IPS-NIHi7 (cell line): ENCODE measurements around the gene CFAP92.
A peak's percentile ranks its signal among the peaks of the same experiment; 100 is the strongest.

Source experiments
- DNase-seq: peaks from one replicate; pipeline ENCODE4 v3.0.0; 2012; ENCODE audit warnings: mixed read lengths; ENCODE audit errors: extremely low spot score

The CFAP92 gene

DNA sequence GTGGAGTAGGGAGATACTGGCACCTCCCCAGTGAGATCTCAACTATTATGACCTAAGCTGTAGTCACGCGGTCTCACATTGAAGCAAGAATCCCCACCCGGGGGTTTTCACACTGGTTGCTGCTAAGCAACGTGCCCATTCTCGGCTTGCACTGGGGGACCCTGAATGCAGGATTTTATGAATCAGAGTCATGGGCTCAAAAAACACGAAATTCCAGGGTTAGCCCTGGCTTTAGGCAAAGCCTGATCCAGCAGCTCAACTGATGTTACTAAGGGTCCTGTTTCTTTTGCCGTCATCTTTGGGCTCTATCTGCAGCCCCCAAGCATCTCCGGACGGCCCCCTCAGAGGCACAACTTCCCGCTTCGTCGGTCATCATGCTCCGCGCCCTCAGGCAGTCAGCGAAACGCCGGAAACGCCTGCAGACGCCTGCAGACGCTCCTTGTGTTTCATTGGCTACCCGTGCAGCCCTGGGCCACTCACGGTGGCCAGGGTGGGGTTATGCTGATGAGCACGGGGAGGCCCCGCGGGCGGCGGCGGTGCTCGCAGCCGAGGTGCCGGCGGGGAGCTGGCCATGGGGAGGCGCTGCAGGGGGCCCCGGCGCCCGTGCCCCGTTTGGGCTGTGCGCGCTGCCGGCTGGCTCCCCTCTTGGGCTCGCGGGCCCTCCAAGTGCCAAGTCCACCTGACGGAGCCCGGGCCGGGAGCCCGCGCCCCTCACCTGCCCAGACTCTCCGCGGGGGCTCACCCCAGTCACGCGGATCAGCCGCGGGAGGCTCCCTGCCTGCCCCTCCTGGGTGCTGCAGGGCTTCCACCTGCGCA, 33.1 kb upstream of the CFAP92 start:
- DNase-seq: peak; percentile 98

DNA sequence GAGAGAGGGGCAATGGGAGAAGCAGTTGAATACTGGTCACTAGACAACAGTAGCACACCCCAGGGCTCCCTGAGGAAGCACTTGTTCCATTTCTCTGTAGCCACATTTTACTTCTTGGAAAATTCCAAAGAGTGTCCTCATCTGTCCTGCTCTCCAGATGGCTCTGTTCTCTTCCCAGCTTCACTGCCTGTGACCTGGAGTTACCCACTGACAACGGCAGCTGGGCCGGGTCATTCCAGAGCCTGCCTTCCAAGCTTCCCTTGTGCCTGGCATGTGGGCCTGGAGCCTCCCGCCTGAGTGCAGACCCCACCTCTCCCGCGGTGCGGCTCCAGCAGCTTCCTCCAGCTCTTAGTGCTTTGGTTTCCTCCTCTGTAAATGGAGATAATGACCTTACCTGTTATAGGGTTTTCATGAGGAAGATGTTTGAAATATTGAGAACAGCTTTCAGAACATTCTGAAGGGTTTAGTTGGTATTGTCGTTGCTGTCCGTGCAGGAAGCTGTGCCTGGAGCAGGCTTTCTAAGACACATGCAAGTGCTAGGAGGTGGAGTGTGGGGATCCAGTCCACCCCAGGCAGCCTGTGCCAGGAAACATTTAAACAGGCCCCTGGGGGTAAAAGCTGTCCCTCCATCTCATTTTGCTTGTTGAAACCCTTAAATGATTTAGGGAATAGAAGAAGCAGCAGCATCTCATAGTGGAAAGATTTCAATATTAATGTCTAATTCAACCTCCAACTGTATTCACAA, 32.0 kb upstream of the CFAP92 start:
- DNase-seq: no peak

DNA sequence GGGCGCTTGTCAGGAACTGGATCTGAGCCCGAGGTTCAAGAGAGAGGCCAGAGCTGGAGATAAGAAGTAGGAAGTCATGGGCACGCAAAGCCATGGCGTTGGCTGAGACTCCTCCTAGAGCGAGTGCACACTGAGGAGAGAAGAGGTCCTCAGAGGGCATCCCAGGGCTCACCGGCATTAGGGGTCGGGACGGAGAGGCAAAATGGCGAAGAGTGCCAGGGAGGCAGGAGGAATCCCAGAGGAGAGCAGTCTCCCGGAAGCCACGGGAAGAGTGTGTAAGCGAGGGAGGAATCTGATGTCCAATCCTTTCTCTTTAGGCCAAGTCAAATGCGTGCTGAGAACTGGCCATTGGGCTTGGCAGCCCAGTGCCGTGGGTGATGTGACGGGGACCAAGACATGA, 31.2 kb upstream of the CFAP92 start:
- DNase-seq: no peak

DNA sequence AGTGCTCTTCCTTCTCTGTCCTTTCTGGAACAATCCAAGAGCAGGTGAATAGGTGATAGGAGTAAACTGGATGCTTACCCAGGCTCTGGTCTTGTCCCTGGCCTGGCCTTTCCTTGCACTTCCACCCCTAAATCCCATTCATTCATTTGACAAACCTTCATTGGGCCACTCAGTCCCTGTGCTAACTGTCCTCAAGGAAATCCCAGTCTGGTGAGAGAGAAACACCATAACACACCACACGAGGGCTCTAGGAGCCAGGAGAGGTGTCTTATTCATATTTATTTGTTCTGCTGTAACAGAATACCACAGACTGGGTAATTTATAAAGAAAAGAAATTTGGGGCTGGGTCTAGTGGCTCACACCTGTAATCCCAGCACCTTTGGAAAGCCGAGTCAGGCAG, 30.0 kb upstream of the CFAP92 start:
- DNase-seq: no peak

- DNase-seq: no peak
These were observed 29.1 kb upstream of the CFAP92 start for GRCh38 chr3:129023008-129023358.

DNA sequence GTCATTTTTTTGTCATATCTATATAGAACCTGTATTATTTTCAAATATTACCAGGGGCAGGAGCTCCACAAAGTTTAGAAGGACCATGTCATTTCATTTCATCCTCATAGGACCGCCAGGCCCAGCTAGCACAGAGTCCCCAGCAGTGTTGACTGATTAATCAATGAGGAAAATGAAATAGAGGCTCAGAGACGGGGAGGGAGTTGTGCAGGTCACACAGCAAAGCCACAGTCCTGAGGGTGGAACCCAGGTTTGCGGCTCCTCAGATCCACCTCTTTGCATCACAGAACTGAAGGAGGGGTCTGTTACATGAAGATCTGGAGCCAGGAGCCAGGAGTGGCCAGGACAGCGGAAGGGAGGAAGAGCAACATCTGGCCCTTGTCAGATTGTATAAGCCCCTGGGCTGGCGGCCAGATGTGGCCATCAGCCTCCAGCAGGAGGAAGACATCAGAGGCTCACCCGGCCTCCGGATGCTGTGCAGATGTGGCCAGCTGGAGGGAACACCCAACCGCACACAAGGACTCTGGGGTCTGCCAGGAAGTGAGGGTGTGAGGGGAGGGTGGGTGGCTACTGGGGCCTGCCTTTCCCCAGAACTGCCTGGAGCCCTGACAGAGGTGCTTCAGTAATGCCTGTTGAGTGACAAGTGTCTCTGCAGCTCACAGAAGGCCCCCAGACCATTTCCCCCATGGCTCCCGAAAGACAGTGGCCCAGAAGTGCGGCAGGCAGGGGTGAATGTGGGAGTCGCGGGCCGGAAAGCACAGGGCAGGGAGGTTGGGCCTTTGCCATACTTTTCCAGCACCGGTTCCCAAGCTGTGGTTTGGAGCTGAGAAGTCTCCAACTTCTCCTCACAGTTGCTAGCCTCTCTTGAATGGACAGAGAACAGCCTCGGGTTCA, 28.5 kb upstream of the CFAP92 start:
- DNase-seq: no peak

DNA sequence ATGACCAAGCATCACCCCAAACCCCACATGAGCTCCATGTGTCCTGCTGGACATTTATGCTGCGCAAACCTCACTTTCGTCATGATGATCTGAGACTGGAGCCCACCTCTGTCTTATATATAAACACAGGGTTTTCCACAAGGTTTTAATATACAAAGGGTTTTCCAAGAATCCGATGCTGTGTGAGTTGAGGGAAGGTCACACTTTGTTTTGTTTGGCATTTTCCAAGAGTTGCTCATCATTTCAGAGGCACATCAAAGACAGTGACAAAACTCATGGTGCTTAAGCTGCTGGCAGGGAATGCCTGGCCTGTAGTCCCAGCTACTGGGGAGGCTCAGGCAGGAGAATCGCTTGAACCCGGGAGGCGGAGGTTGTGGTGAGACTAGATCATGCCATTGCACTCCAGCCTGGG, 27.3 kb upstream of the CFAP92 start:
- DNase-seq: no peak

DNA sequence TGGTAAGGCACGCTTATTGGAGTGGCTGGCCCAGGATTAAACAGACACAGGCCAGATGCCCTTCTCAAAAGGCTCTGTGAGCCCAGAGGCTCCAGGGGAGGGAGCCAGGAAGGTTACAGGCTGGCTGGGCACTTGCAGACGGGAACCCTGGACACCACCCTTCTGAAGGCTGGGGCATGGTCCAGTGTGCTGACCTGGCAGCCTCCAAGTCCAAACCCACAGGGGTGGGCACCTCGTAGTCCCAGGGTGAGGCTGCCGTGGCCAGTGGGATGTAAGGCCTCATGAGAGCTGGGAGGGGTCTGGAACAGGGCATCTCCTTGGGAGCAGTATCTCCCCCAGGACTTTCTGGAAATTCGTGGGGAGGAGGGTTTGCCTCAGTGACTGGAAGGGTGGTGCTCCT, 26.8 kb upstream of the CFAP92 start:
- DNase-seq: no peak

DNA sequence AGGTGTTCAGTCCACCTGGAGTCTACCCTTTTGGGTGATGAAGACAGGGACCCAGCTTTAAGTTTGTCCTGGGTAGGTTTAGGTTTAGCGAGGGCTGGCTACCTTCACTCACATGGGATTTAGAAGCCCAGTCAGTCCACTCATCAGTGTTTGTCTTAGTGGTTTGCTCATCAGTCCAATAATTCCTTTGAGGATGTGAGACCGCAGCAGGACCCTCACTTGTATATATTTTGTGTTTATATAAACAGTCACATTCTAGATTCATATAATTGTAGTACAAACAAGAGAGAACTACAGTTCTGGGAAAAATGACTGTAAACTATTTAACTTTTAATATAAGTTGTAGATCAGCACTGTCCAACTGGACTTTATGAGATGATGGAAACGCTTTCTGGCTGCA, 25.4 kb upstream of the CFAP92 start:
- no peak for DNase-seq

DNA sequence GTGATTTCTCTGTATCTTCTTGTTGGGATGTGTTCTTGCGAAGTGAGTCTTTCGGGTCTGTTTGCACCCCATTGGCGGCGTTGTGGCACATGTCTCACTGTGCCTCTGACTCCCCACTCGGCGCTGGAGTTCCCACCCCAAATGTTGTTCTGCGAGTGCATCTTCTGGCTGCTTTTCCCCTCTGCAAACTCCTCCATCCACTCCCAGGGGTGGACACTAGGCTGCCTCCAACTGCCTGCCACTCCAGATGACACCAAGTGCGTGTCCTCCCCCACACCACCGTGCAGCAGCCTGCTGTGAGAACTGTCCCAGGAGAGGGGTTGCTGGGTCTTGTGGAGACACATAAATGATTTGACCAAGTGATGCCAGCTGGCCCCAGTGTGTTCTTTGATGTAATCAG, 24.9 kb upstream of the CFAP92 start:
- DNase-seq: no peak

GRCh38 chr3:129018271-129018670, 24.4 kb upstream of the CFAP92 start:
- DNase-seq: no peak

GRCh38 chr3:129017484-129017899, 23.6 kb upstream of the CFAP92 start:
- DNase-seq: no peak

DNA sequence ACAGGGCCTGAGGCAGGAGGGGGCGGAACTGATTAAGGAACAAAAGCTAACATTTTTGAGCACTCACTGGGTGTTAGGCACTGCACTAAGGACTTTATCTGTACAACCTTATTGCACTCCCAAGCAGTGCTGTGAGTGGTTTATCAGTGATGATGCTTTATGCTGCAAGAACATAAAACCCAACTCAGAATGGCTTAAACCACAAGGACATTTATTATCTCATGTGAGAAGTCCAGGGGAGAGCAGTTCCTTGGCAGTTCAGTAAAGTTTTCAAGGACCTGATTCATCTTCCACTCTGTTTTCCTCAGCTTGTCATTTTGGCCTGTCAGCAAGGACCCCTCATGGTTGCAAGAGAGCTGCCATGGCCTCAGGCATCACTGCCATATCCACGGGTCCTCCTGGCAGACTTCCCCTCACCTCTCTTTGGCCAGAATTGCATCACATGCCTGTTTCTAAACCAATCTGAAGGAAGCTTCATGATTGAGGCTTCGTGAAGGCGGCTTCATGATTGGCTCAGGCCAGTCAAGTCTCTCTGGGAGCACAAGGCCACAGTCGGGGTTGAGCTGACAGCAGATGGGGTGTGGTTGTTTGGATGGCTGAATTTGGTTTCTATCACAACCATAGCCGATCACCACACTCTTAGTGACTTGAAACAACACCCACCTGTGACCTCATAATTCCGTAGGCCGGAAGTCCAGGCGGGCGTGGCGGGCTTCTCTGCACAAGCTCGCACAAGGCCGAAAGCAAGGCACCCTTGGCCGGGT, 23.0 kb upstream of the CFAP92 start:
- no peak for DNase-seq

DNA sequence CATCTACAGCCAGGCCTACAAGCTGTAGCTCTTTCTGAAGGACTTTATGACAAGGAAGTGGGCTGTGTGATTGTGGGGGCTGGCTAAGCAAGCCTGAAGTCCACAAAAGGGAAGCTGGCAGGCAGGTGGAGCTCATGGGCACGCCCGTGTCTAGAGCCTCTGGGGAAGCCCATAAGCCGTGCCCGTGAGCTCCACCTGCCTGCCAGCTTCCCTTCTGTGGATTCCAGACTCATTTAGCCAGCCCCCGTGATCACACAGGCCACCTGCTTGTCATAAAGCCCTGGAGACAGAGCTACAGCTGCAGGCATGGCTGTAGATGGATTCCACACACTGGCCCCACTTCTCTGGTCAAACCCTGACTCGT, 22.5 kb upstream of the CFAP92 start:
- no peak for DNase-seq

DNA sequence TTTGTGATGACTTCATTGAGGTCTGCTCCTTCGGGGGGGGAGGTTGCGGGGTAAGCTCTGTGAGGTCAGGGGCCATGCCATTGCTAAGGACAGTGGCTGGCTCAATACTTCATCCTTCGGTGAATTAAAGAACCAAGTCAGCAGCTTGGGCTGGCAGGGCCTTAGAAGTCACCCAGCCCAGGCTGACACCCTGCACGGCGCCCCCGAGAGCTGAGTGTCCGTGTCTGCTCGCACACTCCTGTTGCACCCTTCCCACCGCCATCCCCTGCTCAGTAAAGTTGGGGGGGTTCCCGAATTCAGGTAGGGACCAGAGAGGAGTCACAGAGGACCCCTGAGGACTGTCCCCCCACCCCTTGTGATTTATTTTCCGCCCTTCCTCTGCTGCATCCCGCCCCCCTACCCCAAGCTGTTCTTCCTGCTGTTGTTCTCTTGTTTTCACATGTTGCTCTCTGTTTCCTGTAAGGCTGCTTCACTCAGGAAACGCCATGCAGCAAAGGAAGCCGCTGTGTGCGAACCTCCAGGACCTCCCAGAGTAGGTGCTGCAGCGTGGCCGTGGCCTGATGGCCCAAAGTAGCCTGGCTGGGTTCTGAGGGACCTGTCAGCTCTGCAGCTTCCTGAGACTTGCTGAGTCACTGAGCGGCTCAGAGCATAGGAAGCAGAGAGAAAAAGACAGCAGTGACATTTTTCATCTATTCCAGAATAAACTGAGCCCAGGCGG, 21.7 kb upstream of the CFAP92 start:
- DNase-seq: no peak

- no peak for DNase-seq
These were observed 21.0 kb upstream of the CFAP92 start for GRCh38 chr3:129014793-129015345.

GRCh38 chr3:129014148-129014547, 20.3 kb upstream of the CFAP92 start:
- DNase-seq: no peak

- no peak for DNase-seq
These were observed 19.6 kb upstream of the CFAP92 start for GRCh38 chr3:129013491-129013891.

DNA sequence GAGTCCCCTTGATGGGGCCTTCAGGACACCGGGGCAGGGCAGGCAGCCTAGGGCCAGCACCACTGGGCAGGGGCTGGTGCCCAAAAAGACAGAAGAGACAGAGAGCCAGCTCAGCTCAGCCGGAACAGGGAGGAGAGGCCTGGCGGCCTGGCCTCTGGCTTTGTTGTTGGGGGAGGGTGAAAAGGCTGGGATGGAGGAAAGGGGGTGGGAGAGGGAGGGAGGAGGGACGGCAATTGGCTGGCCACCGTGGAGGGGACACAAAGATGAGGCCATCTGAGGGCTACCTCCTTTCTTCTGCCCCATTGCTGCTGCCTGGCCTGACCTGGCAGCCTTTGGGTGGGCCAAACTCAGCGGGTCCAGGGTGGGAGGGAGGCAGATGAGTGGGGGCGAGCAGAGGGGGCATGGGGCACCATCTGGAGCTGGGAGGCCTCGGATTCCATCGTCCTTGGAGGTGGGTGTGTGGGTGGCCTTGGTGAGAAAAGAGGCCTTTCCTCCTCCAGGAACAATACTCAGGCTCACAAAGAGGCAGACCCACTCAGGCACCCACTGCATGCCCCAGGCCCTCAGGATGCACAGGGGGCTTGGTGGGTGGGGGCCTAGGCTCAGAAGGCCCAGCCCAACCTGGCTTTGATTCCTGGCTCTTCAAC, 16.6 kb upstream of the CFAP92 start:
- DNase-seq: no peak

GRCh38 chr3:129009266-129009665, 15.4 kb upstream of the CFAP92 start:
- DNase-seq: no peak
